ENCODE data around the gene RAD51AP2. TPM values are rescaled to one million over a fixed set of nuclear protein-coding genes. Genes with fewer than 3 reads are reported as not detected.
A peak's percentile ranks its signal among the peaks of the same experiment; 100 is the strongest.

RAD51AP2 gene
- total and polyA plus RNA-seq, 2 of the 13 experiments (the other 11 are each of a cell fraction or from before 2014, with no cell fraction given), result 0.11 to 0.12 TPM

GRCh38 chr2:17518212-17519154, at the start of gene RAD51AP2 (continued):
- TF ChIP-seq JUN (CRISPR knock-in tag; IDR thresholded peaks at IDR 0.05) (no peak), ZNF570 (CRISPR knock-in tag; IDR thresholded peaks at IDR 0.05; ENCODE audit: borderline replicate concordance) (no peak), ZNF18 (CRISPR knock-in tag; IDR thresholded peaks at IDR 0.05; ENCODE audit: insufficient replicate concordance) (no peak), RBFOX2 (IDR thresholded peaks at IDR 0.05; ENCODE audit: low read depth, low read length) (no peak), ZNF17 (CRISPR knock-in tag; IDR thresholded peaks at IDR 0.05) (no peak), ZNF362 (CRISPR knock-in tag; IDR thresholded peaks at IDR 0.05; ENCODE audit: borderline replicate concordance) (no peak), NBN (conservative IDR thresholded peaks at IDR 0.05) (no peak), HDAC6 (IDR thresholded peaks at IDR 0.05; ENCODE audit: low read depth, low read length) (no peak), ZMAT5 (CRISPR knock-in tag; IDR thresholded peaks at IDR 0.05; ENCODE audit: borderline replicate concordance, low read depth) (no peak), KLF13 (CRISPR knock-in tag; IDR thresholded peaks at IDR 0.05) (no peak), ZNF431 (CRISPR knock-in tag; IDR thresholded peaks at IDR 0.05; ENCODE audit: borderline replicate concordance, low read depth) (no peak), ZFP41 (CRISPR knock-in tag; IDR thresholded peaks at IDR 0.05; ENCODE audit: borderline replicate concordance) (no peak), FIP1L1 (IDR thresholded peaks at IDR 0.05; ENCODE audit: borderline replicate concordance, insufficient read depth, low read depth, low read length) (no peak), SMAD9 (CRISPR knock-in tag; IDR thresholded peaks at IDR 0.05) (no peak), YY1 (IDR thresholded peaks at IDR 0.05; ENCODE audit: insufficient read depth, insufficient replicate concordance, low read depth, low read length) (peak; percentile 64), ZNF275 (CRISPR knock-in tag; IDR thresholded peaks at IDR 0.05; ENCODE audit: borderline replicate concordance) (0 out of 2 replicates have a peak, but pooled peaks have one; percentile 35), ZNF276 (CRISPR knock-in tag; IDR thresholded peaks at IDR 0.05; ENCODE audit: low read depth) (no peak), MBD4 (IDR thresholded peaks at IDR 0.05; ENCODE audit: borderline replicate concordance, low read length) (no peak), ZNF841 (CRISPR knock-in tag; IDR thresholded peaks at IDR 0.05; ENCODE audit: borderline replicate concordance) (no peak), NCOR1 (IDR thresholded peaks at IDR 0.05; ENCODE audit: borderline replicate concordance, low read length) (no peak), SMARCC2 (IDR thresholded peaks at IDR 0.05) (no peak)

Data from HepG2 (cell line).